C1 segment of cervical spinal cord (tissue), 14 donors: ENCODE data around the gene UGP2.
"Not testable (repeated sequence)": the region's sequence is repeated elsewhere in the genome, so short reads cannot be mapped to it uniquely, and the experiment has no call there.

Experiments
- DNase-seq, 14 donors: peaks; one replicate each; lab custom pipeline; 2025; lab: John Stamatoyannopoulos, UW

The UGP2 gene

DNA sequence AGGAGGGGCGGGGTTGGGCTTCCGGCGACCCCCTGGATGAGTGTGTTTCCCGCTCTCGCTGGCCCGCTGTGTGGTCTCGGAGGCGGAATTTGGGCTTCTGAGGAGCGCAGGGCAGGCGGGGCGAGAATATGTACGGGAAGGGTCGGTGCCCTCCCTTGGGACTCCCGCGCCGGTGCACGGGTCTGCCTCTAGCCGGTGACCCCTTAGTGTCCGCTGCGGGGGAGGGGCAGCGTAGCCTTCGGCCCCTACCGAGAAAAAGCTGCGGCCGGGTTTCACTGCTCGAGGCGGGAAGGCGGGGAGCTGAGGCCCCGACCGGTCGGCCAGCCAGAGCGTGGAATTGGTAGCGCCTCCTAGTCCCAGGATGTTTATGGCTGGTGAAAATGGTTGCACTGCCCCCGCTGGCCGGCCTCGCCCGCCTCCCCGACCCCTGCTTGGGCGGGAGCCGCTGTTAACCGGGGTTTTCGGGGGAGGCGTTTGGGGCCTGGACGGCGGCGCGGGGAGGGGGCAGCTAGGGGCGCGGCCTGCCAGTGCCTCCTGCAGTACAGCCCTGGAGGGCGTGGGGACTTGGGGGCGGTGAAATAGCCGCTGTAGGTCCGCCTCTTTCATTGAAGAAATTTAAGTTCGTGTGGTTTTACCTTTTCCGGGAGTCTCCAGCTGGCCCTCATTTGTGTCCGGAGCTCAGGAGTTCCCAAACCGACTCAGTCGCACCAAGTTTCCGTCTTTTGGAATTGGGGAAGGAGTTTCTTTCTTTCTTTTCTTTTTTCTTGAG, at the start of gene UGP2:
UGP2 (plus strand) TSS at position 643 of the 769 bp plus-strand sequence. CDS start 290 bp downstream, outside the sequence.
- DNase-seq: peak; percentile 14 to 92 (median 73)

DNA sequence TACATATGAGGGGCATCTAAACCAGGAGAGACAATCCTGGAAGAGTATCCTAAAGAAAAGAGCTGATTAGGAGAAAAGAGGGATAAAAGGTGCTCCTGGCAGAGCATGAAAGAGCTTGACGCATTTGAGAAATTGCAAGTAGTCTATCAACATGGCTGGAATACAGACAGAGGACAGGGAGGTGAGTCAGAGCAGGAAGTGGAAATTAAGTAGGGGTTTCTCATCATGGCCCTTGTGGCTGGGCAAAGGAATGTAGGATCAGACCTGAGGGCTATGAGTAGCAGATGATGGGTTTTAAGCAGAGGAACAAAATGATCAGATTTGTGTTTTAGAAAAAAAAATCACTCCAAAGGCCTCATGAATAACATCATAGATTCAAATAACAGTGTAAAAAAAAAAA, 49.2 kb upstream of the UGP2 start:
- no peak for DNase-seq

- no peak for DNase-seq
Measured at GRCh38 chr2:63796366-63796765, 45.3 kb upstream of the UGP2 start.

DNA sequence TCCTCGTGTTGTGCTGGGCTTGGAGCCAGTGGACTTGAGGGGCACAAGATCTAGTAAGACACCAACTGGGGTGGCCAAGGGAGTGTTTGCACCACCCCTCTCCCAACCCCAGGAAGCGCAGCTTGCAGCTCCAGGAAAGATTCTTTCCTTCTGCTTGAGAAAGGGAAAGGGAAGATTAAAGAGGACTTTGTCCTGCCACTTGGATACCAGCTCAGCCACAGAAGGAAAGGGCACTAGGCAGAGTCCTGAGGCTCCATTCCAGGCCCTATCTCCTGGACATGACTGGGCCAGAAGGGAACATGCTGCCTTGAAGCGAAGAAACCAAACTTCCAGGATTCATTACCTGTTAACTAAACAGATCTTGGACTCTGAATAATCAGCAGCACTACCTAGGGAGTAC, 44.9 kb upstream of the UGP2 start:
- no peak for DNase-seq

- DNase-seq: no peak
Measured at GRCh38 chr2:63801455-63801854, 40.2 kb upstream of the UGP2 start.

GRCh38 chr2:63805412-63805811, 36.3 kb upstream of the UGP2 start:
- no peak for DNase-seq

DNA sequence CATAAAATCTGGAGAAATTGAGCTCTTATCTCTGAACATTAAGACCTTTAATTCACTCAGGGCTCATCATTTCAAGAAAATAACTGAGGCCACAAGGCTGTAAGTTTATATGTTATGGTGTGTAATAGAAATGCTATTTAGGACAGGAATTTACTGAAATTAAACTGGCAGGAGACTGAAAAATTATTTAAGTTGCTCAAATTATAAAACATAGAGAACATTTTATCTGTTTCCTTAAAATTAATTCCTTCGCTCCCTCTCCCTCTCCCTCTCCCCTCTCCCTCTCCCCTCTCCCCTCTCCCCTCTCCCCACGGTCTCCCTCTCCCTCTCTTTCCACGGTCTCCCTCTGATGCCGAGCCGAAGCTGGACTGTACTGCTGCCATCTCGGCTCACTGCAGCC, 33.7 kb upstream of the UGP2 start:
- not testable (repeated sequence) for DNase-seq

DNA sequence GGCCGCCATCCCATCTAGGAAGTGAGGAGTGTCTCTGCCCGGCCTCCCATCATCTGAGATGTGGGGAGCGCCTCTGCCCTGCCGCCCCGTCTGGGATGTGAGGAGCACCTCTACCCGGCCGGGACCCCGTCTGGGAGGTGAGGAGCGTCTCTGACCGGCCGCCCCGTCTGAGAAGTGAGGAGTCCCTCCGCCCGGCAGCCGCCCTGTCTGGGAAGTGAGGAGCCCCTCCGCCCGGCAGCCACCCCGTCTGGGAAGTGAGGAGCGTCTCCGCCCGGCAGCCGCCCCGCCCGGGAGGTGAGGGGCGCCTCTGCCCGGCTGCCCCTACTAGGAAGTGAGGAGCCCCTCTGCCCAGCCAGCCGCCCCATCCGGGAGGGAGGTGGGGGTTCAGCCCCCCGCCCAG, 32.8 kb upstream of the UGP2 start:
- not testable (repeated sequence) for DNase-seq

GRCh38 chr2:63811063-63811462, 30.6 kb upstream of the UGP2 start:
- DNase-seq: no peak

DNA sequence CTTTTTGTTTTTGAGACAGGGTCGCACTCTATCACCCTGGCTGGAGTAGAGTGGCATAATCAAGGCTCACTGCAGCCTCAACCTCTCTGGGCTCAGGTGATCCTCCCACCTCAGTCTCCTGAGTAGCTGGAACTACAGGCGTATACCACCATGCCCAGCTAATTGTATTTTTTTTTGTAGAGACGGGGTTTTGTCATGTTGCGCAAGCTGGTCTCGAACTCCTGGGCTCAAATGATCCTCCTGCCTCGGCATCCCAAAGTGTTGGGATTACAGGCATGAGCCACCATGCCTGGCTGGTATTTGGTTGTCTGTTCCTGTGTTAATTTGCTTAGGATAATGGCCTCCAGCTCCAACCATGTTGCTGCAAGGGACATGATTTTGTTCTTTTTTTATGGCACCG, 29.8 kb upstream of the UGP2 start:
- not testable (repeated sequence) for DNase-seq

- no peak for DNase-seq
Measured at GRCh38 chr2:63814114-63814513, 27.6 kb upstream of the UGP2 start.

- no peak for DNase-seq
Measured at GRCh38 chr2:63817382-63817781, 24.3 kb upstream of the UGP2 start.

GRCh38 chr2:63818271-63818670, 23.4 kb upstream of the UGP2 start:
- DNase-seq: no peak

GRCh38 chr2:63819256-63819655, 22.4 kb upstream of the UGP2 start:
- no peak for DNase-seq

DNA sequence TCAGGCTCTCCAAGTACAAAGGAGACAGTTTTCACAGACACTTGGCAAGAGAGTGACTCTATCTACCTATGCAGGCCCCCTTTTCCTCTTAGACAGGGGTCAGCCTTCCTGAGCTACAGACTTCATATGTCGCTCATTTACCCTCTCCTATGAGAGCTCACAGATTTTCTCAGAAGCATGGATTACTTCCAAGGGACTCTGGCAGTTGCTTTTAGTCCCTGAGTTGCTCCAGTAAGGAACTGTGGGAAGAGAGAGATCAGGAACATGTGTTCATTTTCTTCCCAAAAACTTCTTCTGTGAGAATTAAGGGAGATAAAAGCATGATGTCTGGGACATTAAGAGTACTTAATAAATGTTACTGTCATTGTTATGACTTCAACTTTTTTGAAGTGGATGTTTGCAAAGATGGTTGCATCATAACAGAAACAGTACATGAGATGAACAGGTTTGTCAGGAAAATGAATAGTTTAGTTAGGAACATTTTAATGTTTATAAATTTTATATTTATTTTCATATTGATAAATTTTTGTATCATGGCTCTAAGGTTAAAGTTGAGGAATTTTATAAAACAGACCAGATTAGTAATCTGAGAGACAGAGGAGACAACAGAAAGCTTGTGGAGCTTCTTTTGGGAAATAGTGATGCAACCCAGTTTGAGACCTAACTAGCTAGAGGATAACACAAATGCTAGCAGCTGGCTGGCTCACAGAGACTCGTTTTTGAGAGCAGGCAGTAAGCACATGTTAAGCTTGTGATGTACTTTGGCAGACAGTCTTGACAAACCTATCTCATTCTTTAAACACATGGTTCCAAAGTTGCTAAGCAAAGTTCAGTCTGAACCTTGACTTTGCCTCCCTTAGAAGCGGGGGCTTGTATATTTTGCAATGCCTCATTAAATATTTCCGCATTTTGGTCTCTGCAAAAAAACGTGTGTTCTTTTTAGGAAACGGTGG, 21.7 kb upstream of the UGP2 start:
- no peak for DNase-seq

DNA sequence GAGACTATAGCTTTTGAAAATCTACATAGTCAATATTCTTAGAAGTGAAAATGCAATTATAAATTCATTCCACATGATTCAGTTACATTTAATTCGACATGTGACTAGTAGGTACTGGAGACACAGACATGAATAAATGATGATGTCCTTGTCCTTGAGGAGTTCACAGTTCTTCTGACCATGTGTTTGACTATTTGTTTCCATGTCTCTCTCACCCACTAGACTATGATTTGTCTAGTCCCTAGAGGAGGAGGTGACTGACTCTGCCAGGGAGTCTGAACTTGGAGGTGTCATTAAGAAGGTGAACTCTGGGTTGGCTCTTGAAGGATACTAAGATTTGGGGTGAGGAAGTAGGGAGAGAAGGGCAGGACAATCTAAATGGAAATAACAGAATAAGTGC, 20.7 kb upstream of the UGP2 start:
- DNase-seq: no peak

GRCh38 chr2:63821396-63821795, 20.3 kb upstream of the UGP2 start:
- DNase-seq: no peak

GRCh38 chr2:63822478-63822877, 19.2 kb upstream of the UGP2 start:
- no peak for DNase-seq

GRCh38 chr2:63827749-63828148, 13.9 kb upstream of the UGP2 start:
- DNase-seq: no peak

DNA sequence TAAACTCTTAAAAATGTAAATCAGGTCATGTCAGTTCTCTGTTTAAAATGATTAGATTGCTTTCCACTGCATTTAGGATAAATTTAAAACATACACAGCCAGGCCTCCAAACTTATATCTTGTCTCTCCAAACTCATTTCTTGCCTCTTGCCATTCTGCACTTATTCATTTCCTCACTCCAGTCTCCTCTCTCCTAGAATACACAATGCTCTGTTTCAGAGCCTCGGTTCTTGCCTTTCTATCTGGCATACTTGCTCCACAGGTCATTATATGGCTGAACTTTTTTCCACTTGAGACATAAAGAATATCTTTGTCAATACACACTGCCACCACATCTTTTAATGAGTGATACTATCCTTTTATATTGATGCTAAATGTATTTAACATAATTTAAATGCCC, 10.5 kb upstream of the UGP2 start:
- no peak for DNase-seq

GRCh38 chr2:63834401-63834800, 7.3 kb upstream of the UGP2 start:
- no peak for DNase-seq

- no peak for DNase-seq
Measured at GRCh38 chr2:63837036-63837594, 4.6 kb upstream of the UGP2 start.
